ENCODE data around the gene MTPN.

The MTPN gene

GRCh38 chr7:135956393-135956792 lies 20.8 kb downstream of the MTPN start:
- no peak for DNase-seq (ENCODE audit: low spot score)

- no peak for DNase-seq (ENCODE audit: low spot score)
Measured at GRCh38 chr7:135950972-135951371, 26.2 kb downstream of the MTPN start.

GRCh38 chr7:135950429-135950828 lies 26.7 kb downstream of the MTPN start:
- DNase-seq (ENCODE audit: low spot score): no peak

GRCh38 chr7:135946289-135947055 lies 30.7 kb downstream of the MTPN start:
- no peak for DNase-seq (ENCODE audit: low spot score)

GRCh38 chr7:135944753-135945152 lies 32.4 kb downstream of the MTPN start:
- no peak for DNase-seq (ENCODE audit: low spot score)

- peak; percentile 69 for DNase-seq (ENCODE audit: low spot score)
Measured at GRCh38 chr7:135943134-135943879, 33.9 kb downstream of the MTPN start.

- no peak for DNase-seq (ENCODE audit: low spot score)
Measured at GRCh38 chr7:135942614-135943013, 34.5 kb downstream of the MTPN start.

- no peak for DNase-seq (ENCODE audit: low spot score)
Measured at GRCh38 chr7:135940077-135941075, 36.8 kb downstream of the MTPN start.

- peak; percentile 47 for DNase-seq (ENCODE audit: low spot score)
Measured at GRCh38 chr7:135939261-135939812, 37.8 kb downstream of the MTPN start.

GRCh38 chr7:135938563-135938962 lies 38.6 kb downstream of the MTPN start:
- DNase-seq (ENCODE audit: low spot score): no peak

GRCh38 chr7:135938086-135938485 lies 39.1 kb downstream of the MTPN start:
- no peak for DNase-seq (ENCODE audit: low spot score)

GRCh38 chr7:135936497-135937217 lies 40.5 kb downstream of the MTPN start:
- DNase-seq (ENCODE audit: low spot score): no peak

GRCh38 chr7:135934651-135935050 lies 42.5 kb downstream of the MTPN start:
- no peak for DNase-seq (ENCODE audit: low spot score)

- DNase-seq (ENCODE audit: low spot score): no peak
Measured at GRCh38 chr7:135933509-135934188, 43.5 kb downstream of the MTPN start.

- DNase-seq (ENCODE audit: low spot score): no peak
Measured at GRCh38 chr7:135932131-135932530, 45.0 kb downstream of the MTPN start.

GRCh38 chr7:135930565-135931461 lies 46.3 kb downstream of the MTPN start:
- DNase-seq (ENCODE audit: low spot score): no peak

- DNase-seq (ENCODE audit: low spot score): no peak
Measured at GRCh38 chr7:135929722-135930141, 47.4 kb downstream of the MTPN start.

- DNase-seq (ENCODE audit: low spot score): no peak
Measured at GRCh38 chr7:135929249-135929648, 47.9 kb downstream of the MTPN start.

- no peak for DNase-seq (ENCODE audit: low spot score)
Measured at GRCh38 chr7:135928136-135928535, 49.0 kb downstream of the MTPN start.

- DNase-seq (ENCODE audit: low spot score): no peak
Measured at GRCh38 chr7:135925210-135925609, 51.9 kb downstream of the MTPN start.

Measured in hematopoietic multipotent progenitor cell treated with erythropoietin and hydrocortisone succinate and interleukin-3 and kit ligand, for 15 days (in vitro differentiated cells).